A549 (cell line): ENCODE results near the gene RIMS1.

ENCODE experiments used
- BHLHE40 ChIP-seq: IDR thresholded peaks from 2 replicates; pipeline ENCODE4 v1.6.1; 2012; ENCODE audit warnings: low read depth, low read length, inconsistent platforms
- CEBPB ChIP-seq, 2 experiments: fragments of >200 bp in 1 of 2; sonication (Bioruptor Twin) in 1 of 2; formaldehyde crosslinking in 1 of 2; IDR thresholded peaks; 2 replicates each; pipeline ENCODE4 v1.6.1; 2012 to 2016
- CTCF ChIP-seq: fragments of >200 bp; sonication (Bioruptor Twin); formaldehyde crosslinking; IDR thresholded peaks from 3 replicates; pipeline ENCODE4 v1.5.1; 2016
- FOSL2 ChIP-seq, 2 experiments: fragments of 450-650 bp in 1 of 2; fragments of >200 bp in 1 of 2; sonication (Bioruptor Twin) in 1 of 2; formaldehyde crosslinking; IDR thresholded peaks; 2 replicates each; pipeline versions ENCODE4 v1.5.0 to v1.6.1; 2016 to 2020; ENCODE audit warnings: mild to moderate bottlenecking in 1 of 2, moderate library complexity in 1 of 2
- JUNB ChIP-seq: fragments of >200 bp; sonication (Bioruptor Twin); formaldehyde crosslinking; IDR thresholded peaks from 2 replicates; pipeline ENCODE4 v1.6.1; 2016
- MAX ChIP-seq: IDR thresholded peaks from 2 replicates; pipeline ENCODE4 v1.6.1; 2012
- POLR2A ChIP-seq: IDR thresholded peaks from 2 replicates; pipeline ENCODE4 v1.6.1; 2012; ENCODE audit warnings: mild to moderate bottlenecking, low read length
- RAD21 ChIP-seq, 2 experiments: fragments of >200 bp in 1 of 2; sonication (Bioruptor Twin) in 1 of 2; formaldehyde crosslinking in 1 of 2; IDR thresholded peaks in 1 of 2; conservative IDR thresholded peaks in 1 of 2; 2 replicates in 1 of 2; 3 replicates in 1 of 2; pipeline ENCODE4 v1.6.1; 2012 to 2018; ENCODE audit warnings: inconsistent platforms in 1 of 2
- RNF2 ChIP-seq: fragments of 200-600 bp; sonication (generic); IDR thresholded peaks from 2 replicates; pipeline ENCODE4 v1.6.1; 2016; ENCODE audit warnings: low read depth, mild to moderate bottlenecking, antibody characterized with exemption, moderate library complexity, borderline replicate concordance

GRCh38 chr6:71900642-71901041 lies 14.3 kb downstream of the RIMS1 start:
- no peak for TF ChIP-seq MAX
- TF ChIP-seq CTCF = no peak
- no peak for TF ChIP-seq FOSL2 (IDR thresholded peaks at IDR 0.05)
- no peak for TF ChIP-seq FOSL2 (CRISPR knock-in tag; IDR thresholded peaks at IDR 0.05)
- TF ChIP-seq POLR2A = no peak
- no peak for TF ChIP-seq CEBPB (IDR thresholded peaks at IDR 0.05)
- TF ChIP-seq BHLHE40 = no peak
- TF ChIP-seq JUNB = no peak
- TF ChIP-seq RAD21 (conservative IDR thresholded peaks at IDR 0.05 in 1 of 2, IDR thresholded peaks at IDR 0.05 in 1 of 2) = no peak
- no peak for TF ChIP-seq RNF2
